GM12801 (cell line): ENCODE results near the gene RBM33.

Experiments used
- TF ChIP-seq, protein P1 (sequence below): IDR thresholded peaks from one replicate; pipeline ENCODE4 v1.5.1; 2011; ENCODE audit warnings: control low read depth; ENCODE audit not compliant: insufficient read length; ENCODE audit errors: extremely low read depth

RBM33 gene, protein sequence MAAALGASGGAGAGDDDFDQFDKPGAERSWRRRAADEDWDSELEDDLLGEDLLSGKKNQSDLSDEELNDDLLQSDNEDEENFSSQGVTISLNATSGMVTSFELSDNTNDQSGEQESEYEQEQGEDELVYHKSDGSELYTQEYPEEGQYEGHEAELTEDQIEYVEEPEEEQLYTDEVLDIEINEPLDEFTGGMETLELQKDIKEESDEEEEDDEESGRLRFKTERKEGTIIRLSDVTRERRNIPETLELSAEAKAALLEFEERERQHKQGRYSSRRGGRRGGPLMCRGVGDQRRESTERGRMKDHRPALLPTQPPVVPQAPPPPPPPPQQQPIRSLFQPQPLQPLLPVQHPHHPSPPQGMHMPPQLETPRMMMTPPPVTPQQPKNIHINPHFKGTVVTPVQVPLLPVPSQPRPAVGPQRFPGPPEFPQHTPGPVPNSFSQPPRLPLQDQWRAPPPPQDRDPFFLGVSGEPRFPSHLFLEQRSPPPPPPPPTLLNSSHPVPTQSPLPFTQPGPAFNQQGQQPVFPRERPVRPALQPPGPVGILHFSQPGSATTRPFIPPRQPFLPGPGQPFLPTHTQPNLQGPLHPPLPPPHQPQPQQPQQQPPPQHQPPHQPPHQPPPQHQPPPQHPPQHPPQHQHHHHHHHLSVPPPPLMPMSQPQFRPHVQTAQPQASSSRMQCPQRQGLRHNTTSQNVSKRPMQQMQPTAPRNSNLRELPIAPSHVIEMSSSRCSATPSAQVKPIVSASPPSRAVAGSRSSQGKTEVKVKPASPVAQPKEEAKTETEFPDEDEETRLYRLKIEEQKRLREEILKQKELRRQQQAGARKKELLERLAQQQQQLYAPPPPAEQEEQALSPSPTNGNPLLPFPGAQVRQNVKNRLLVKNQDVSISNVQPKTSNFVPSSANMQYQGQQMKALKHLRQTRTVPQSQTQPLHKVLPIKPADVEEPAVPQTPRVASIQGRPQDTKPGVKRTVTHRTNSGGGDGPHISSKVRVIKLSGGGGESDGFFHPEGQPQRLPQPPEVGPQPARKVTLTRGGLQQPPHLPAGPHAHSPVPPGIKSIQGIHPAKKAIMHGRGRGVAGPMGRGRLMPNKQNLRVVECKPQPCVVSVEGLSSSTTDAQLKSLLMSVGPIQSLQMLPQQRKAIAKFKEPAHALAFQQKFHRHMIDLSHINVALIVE

DNA sequence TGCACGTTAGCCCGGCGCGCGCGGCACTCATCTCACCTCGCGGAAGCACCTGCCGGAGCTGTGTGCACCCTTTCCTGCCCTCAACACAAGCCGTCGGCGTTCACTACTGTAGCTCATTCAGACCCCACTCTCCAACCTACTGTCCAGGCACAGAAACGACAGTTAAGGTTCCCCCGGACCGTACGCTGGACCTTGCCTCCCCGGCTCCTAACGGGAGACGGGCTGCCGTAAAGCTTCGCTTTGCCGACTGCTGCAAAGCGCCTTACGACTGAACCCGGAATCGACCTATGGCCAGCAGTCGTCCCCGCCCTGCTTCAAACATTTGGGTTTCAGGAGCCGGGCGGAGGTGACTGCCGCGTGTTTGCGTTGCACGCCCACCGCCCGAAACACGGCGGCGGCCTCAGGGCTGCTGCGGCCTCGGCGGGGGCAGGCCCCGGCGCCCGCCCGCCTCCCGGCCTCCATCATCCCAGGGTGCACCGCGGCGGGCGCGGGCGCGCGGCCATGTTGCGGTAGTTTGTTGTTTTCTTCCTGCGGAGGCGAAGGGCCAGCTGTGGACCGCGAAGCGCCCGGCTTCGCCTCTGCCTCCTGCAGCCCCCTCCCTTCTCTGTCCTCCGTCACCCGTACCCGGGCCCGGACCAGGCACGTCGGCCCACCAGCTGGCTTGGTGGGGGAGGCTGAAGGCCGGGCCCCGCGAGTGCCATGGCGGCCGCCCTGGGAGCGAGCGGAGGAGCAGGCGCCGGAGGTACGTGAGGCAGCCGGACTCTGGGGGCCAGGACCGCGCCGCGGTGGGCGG is at the start of gene RBM33:
TSS of gene RBM33 (plus strand) at position 484 of the 793 bp plus-strand sequence. CDS start at position 700, 216 bp downstream.
- TF ChIP-seq, protein P1, sequence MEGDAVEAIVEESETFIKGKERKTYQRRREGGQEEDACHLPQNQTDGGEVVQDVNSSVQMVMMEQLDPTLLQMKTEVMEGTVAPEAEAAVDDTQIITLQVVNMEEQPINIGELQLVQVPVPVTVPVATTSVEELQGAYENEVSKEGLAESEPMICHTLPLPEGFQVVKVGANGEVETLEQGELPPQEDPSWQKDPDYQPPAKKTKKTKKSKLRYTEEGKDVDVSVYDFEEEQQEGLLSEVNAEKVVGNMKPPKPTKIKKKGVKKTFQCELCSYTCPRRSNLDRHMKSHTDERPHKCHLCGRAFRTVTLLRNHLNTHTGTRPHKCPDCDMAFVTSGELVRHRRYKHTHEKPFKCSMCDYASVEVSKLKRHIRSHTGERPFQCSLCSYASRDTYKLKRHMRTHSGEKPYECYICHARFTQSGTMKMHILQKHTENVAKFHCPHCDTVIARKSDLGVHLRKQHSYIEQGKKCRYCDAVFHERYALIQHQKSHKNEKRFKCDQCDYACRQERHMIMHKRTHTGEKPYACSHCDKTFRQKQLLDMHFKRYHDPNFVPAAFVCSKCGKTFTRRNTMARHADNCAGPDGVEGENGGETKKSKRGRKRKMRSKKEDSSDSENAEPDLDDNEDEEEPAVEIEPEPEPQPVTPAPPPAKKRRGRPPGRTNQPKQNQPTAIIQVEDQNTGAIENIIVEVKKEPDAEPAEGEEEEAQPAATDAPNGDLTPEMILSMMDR: no peak

DNA sequence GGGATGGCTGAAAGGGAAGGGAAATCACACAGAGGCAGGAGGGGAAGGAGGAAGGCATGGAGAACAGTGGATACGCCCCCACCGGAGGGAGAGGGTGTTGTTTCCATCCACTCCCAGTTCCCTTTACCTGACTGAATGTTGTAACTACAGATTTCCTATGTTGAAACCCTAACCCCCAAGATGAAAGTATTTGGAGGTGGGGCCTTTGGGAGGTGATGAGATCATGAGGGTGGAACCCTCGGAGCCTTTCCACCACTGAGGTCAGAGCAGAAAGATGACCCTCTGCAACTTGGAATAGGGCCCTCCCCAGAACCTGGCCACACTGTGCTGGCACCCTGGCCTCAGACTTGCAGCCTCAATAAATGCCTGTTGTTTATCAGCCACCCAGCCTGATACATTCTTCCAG is 49.5 kb upstream of the RBM33 start:
- TF ChIP-seq, protein P1: no peak

GRCh38 chr7:155597753-155598140 is 46.7 kb upstream of the RBM33 start:
- TF ChIP-seq, protein P1: no peak

- TF ChIP-seq, protein P1: no peak
Observed at GRCh38 chr7:155598810-155599210, 45.7 kb upstream of the RBM33 start.

GRCh38 chr7:155602156-155602555 is 42.3 kb upstream of the RBM33 start:
- TF ChIP-seq, protein P1: no peak

GRCh38 chr7:155602750-155603149 is 41.7 kb upstream of the RBM33 start:
- TF ChIP-seq, protein P1: no peak
